ENCODE results near the gene DCUN1D3.
"Not testable (repeated sequence)": the region's sequence is repeated elsewhere in the genome, so short reads cannot be mapped to it uniquely, and the experiment has no call there.

DCUN1D3 gene

GRCh38 chr16:20886320-20886719 lies 13.8 kb downstream of the DCUN1D3 start:
- DNase-seq: no peak

- DNase-seq: no peak
Measured at GRCh38 chr16:20884240-20884556, 16.0 kb downstream of the DCUN1D3 start.

GRCh38 chr16:20883554-20884239 lies 16.5 kb downstream of the DCUN1D3 start:
- no peak for DNase-seq

GRCh38 chr16:20881503-20881878 lies 18.7 kb downstream of the DCUN1D3 start:
- no peak for DNase-seq

GRCh38 chr16:20880867-20881502 lies 19.2 kb downstream of the DCUN1D3 start:
- no peak for DNase-seq

- no peak for DNase-seq
Measured at GRCh38 chr16:20879175-20880040, 20.8 kb downstream of the DCUN1D3 start.

- no peak for DNase-seq
Measured at GRCh38 chr16:20878682-20879147, 21.4 kb downstream of the DCUN1D3 start.

GRCh38 chr16:20875355-20875650 lies 24.9 kb downstream of the DCUN1D3 start:
- DNase-seq: no peak

- no peak for DNase-seq
Measured at GRCh38 chr16:20874088-20874581, 26.0 kb downstream of the DCUN1D3 start.

GRCh38 chr16:20873331-20873730 lies 26.8 kb downstream of the DCUN1D3 start:
- no peak for DNase-seq

- no peak for DNase-seq
Measured at GRCh38 chr16:20871941-20872815, 28.0 kb downstream of the DCUN1D3 start.

- no peak for DNase-seq
Measured at GRCh38 chr16:20871258-20871657, 28.9 kb downstream of the DCUN1D3 start.

GRCh38 chr16:20870122-20870820 lies 29.9 kb downstream of the DCUN1D3 start:
- DNase-seq: no peak

GRCh38 chr16:20868890-20869289 lies 31.3 kb downstream of the DCUN1D3 start:
- DNase-seq: no peak

- no peak for DNase-seq
Measured at GRCh38 chr16:20867585-20867984, 32.6 kb downstream of the DCUN1D3 start.

GRCh38 chr16:20866801-20867200 lies 33.4 kb downstream of the DCUN1D3 start:
- no peak for DNase-seq

- peak; percentile 57 for DNase-seq
Measured at GRCh38 chr16:20866145-20866772, 33.9 kb downstream of the DCUN1D3 start.

- DNase-seq: peak; percentile 55
Measured at GRCh38 chr16:20865420-20866131, 34.6 kb downstream of the DCUN1D3 start.

GRCh38 chr16:20864376-20864775 lies 35.8 kb downstream of the DCUN1D3 start:
- DNase-seq: not testable (repeated sequence)

GRCh38 chr16:20862162-20862960 lies 37.8 kb downstream of the DCUN1D3 start:
- no peak for DNase-seq

Measured in NCI-H510A treated with DMSO at 0.1 percent for 48 hours (cell line).